Psoas muscle (tissue), 8 donors: ENCODE results near the gene PDLIM4. TPM values are rescaled to one million over a fixed set of nuclear protein-coding genes. Genes with fewer than 3 reads are reported as not detected.

ENCODE experiments used
- ATAC-seq, 4 donors: fragments of 200-7000 bp; cut with Tn5 transposase; one replicate each; pipeline ENCODE4 v1.9.1; 2020; ENCODE audit warnings: moderate library complexity in 3 of 4, mild to moderate bottlenecking in 2 of 4
- DNase-seq, 2 donors: peaks; one replicate each; pipeline ENCODE4 v3.0.0-alpha.2; 2020
- H3K27ac ChIP-seq: fragments of 200-600 bp; one replicate; pipeline ENCODE4 v1.8.0; 2022
- H3K27me3 ChIP-seq, 3 donors: fragments of 200-600 bp in 1 of 3; one replicate each; pipeline versions ENCODE4 v1.6.1 to v1.8.0; 2013 to 2022; ENCODE audit warnings: low read length in 2 of 3, mild to moderate bottlenecking in 2 of 3, moderate library complexity in 1 of 3; ENCODE audit not compliant: insufficient read depth in 3 of 3
- H3K36me3 ChIP-seq, 2 donors: fragments of 200-600 bp in 1 of 2; one replicate each; pipeline versions ENCODE4 v1.6.1 to v1.8.0; 2013 to 2022; ENCODE audit warnings: low read depth in 1 of 2, mild to moderate bottlenecking in 1 of 2, moderate library complexity in 1 of 2; ENCODE audit not compliant: insufficient read depth in 1 of 2
- H3K4me1 ChIP-seq: fragments of 200-600 bp; one replicate; pipeline ENCODE4 v1.8.0; 2022
- H3K4me3 ChIP-seq: fragments of 200-600 bp; one replicate; pipeline ENCODE4 v1.8.0; 2022; ENCODE audit warnings: mild to moderate bottlenecking
- H3K9me3 ChIP-seq: fragments of 200-600 bp; one replicate; pipeline ENCODE4 v1.8.0; 2022
- CTCF ChIP-seq: fragments of 200-600 bp; IDR thresholded peaks from one replicate; pipeline ENCODE4 v1.8.0; 2022; ENCODE audit warnings: antibody characterized with exemption
- WGBS, 3 donors: extraction: QIAGEN DNeasy Blood & Tissue Kit; methylation state at CpG; one replicate each; pipeline versions ENCODE4 v1.1.6 to v1.1.7; 2013; 5-methylcytosine and 5-hydroxymethylcytosine counted together
- intact Hi-C, 2 donors: fragments of 100-400 bp; cut with DNase I; formaldehyde crosslinking; loops; one replicate each; pipeline versions ENCODE4 v1.11.0 to v1.14.2; 2022
- polyA plus RNA-seq, 3 donors: library from polyadenylated mRNA; stranded (reverse); fragments of 200-250 nt; gene quantifications; one replicate each; pipeline ENCODE4 v1.2.3, GENCODE V29; 2013
- total RNA-seq, 4 donors: library from RNA; stranded (reverse); fragmentation: NEBNext Ultra II Directional in 2 of 4; extraction: Animal tissue kit (Norgen Biotek cat#: 25700) in 2 of 4; gene quantifications; one replicate each; pipeline versions ENCODE4 v1.2.1 to v1.2.4, GENCODE V29; 2021 to 2023
- donor health status: healthy with polysubstance abuse.
- donor health status: DM: no; HTN: no; CAD: no; lungs with moderate emphysema.
- donor health status: Bipolar disorder and iron deficiency.
- donor health status: healthy.
- donor health status: DM: yes; HTN: yes; CAD: no.
- donor health status: DM: no; HTN: no; CAD: no.
- donor health status: DM: no; HTN: no; CAD: no.
- donor health status: DM: yes; HTN: yes; CAD: no.

The PDLIM4 gene
- total and polyA plus RNA-seq, 7 donors, result 1.8 to 6.6 (median 5.6) TPM

DNA sequence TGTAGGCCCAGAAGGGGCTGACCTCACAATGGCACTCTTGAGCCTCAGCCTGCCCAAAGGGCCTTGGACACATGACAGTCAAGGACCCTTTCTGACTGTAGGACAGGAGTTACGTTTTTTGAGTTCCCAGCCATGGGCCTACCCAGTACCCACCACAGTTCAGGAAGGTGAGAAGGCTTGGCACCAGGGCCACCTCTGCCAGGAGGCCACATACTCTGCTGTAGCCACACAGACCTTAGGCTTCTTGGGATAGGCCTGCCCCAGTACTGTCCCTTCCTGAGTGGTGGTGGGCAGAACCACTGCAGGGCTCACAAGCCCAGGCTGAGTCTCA lies 12.8 kb downstream of the PDLIM4 start:
- ATAC-seq (no peak), DNase-seq (no peak)
- no peaks in the 10 kb centered on the region for H3K27me3 ChIP-seq
- intact Hi-C loops, result loop anchor here (5.0 kb wide), 1 partner anchor 232 kb away; no protein-coding TSS in a partner anchor
- H3K4me3 ChIP-seq, result no peak overlapping the region
- WGBS, 3 donors, result 83 to 100% (median 88%) methylated on average over 1 of the region's 1 CpG
- H3K9me3 ChIP-seq, result no peaks in the 10 kb centered on the region
- TF ChIP-seq CTCF, result no peak
- no peaks in the 10 kb centered on the region for H3K4me1 ChIP-seq
- no peak overlapping the region for H3K27ac ChIP-seq
- peaks cover 0 to 4% of the 10 kb centered on the region in 2 donors for H3K36me3 ChIP-seq

DNA sequence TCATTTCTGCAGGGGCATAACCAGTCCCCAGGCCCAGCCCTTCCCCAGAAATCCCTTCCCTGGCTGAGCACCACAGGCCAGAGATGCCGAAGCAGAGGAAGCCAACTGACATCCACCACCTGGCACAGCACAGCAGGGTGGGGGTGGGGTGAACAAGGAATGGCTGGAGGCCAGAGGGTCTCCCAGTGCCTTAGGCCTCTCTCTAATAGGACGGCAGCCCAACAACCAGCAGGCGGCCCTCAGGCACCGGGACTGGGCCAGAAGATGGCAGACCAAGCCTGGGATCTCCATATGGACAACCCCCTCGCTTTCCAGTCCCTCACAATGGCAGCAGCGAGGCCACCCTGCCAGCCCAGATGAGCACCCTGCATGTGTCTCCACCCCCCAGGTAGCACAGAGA lies 13.2 kb downstream of the PDLIM4 start:
- WGBS, 3 donors, result 73 to 84% (median 73%) methylated on average over 6 of the region's 6 CpGs
- H3K27ac ChIP-seq, result no peak overlapping the region
- ATAC-seq, result no peak
- no peaks in the 10 kb centered on the region for H3K27me3 ChIP-seq
- peaks cover 0 to 4% of the 10 kb centered on the region in 2 donors for H3K36me3 ChIP-seq
- intact Hi-C loops, result loop anchor here (5.0 kb wide), 1 partner anchor 232 kb away; no protein-coding TSS in a partner anchor
- H3K9me3 ChIP-seq, result no peaks in the 10 kb centered on the region
- H3K4me1 ChIP-seq, result no peaks in the 10 kb centered on the region
- H3K4me3 ChIP-seq, result no peak overlapping the region
- TF ChIP-seq CTCF, result no peak
- DNase-seq, result no peak

- TF ChIP-seq CTCF, result no peak
- 86 to 89% (median 87%) methylated on average over 77 of the region's 77 CpGs for WGBS, 3 donors
- intact Hi-C loops, result loop anchor here (5.0 kb wide), 1 partner anchor 231 kb away; no protein-coding TSS in a partner anchor
- Histone ChIP-seq H3K27me3 (no peaks in the 10 kb centered on the region), H3K4me3 (no peak overlapping the region), H3K9me3 (no peaks in the 10 kb centered on the region), H3K36me3 (peaks cover 0 to 4% of the 10 kb centered on the region in 2 donors), H3K27ac (no peak overlapping the region), H3K4me1 (no peaks in the 10 kb centered on the region)
- DNase-seq (no peak), ATAC-seq (peak in 2 of 4 donors; percentile 9 to 10)
These were observed 14.1 kb downstream of the PDLIM4 start for GRCh38 chr5:132271251-132272246.

- H3K27ac ChIP-seq, result no peak overlapping the region
- H3K9me3 ChIP-seq, result no peaks in the 10 kb centered on the region
- 53 to 63% (median 57%) methylated on average over 36 to 37 of the region's 37 CpGs for WGBS, 3 donors
- intact Hi-C loops, result loop anchor here (5.0 kb wide), 1 partner anchor 230 kb away; no protein-coding TSS in a partner anchor
- ATAC-seq (peak; percentile 41 to 86 (median 70)), DNase-seq (peak; percentile 70 to 75)
- peak; percentile 90 for TF ChIP-seq CTCF
- H3K4me1 ChIP-seq, result no peaks in the 10 kb centered on the region
- no peaks in the 10 kb centered on the region for H3K27me3 ChIP-seq
- no peak overlapping the region for H3K4me3 ChIP-seq
- H3K36me3 ChIP-seq, result peaks cover 0 to 4% of the 10 kb centered on the region in 2 donors
These were observed 15.1 kb downstream of the PDLIM4 start for GRCh38 chr5:132272311-132273210.
